ENCODE measurements around the gene AMPD2.
"Not testable (repeated sequence)": the region's sequence is repeated elsewhere in the genome, so short reads cannot be mapped to it uniquely, and the experiment has no call there.

Gene AMPD2

GRCh38 chr1:109676683-109677381 is 57.2 kb downstream of the AMPD2 start:
- not testable (repeated sequence) for H3K79me2 ChIP-seq (ENCODE audit: insufficient read depth, low read length); H3K9me2 ChIP-seq (replicated peaks; ENCODE audit: insufficient read depth, low read length); H3K27me3 ChIP-seq (ENCODE audit: low read length); H2AFZ ChIP-seq (ENCODE audit: low read depth, low read length, severe bottlenecking); H3K9ac ChIP-seq (ENCODE audit: low read length); H4K20me1 ChIP-seq (ENCODE audit: low read depth, low read length); H3K36me3 ChIP-seq (ENCODE audit: low read length); H3K4me2 ChIP-seq (ENCODE audit: low read depth, low read length, poor library complexity, severe bottlenecking); H3F3A ChIP-seq (ENCODE audit: insufficient read depth); H3K9me3 ChIP-seq (ENCODE audit: insufficient read depth, low read length); H3K27ac ChIP-seq (ENCODE audit: low read depth, low read length); H3K4me3 ChIP-seq (ENCODE audit: insufficient read depth, low read length, poor library complexity, severe bottlenecking)

DNA sequence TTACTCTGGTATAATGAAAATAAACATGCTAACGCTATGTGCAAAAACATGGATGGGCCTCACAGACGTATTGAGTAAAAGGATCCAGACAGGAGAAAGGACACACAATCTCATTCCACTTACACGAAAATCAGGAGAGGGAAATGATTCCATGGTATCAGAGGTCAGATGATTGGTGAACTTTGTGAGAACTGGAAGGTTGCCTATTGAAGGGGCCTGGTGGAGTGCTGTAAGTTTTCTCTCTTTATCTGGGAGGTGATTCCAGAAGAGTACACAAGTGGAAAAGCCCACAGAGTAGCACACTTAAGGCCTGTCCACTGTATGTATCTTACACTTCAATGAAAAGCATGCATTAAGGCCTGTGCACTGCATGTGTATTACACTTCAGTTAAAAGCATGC is 57.8 kb downstream of the AMPD2 start:
- Histone ChIP-seq H3K9me3 (ENCODE audit: insufficient read depth, low read length) (no peaks in the 10 kb centered on the region), H3K4me2 (ENCODE audit: low read depth, low read length, poor library complexity, severe bottlenecking) (no peak overlapping the region), H4K20me1 (ENCODE audit: low read depth, low read length) (no peaks in the 10 kb centered on the region)

GRCh38 chr1:109678637-109679036 is 59.0 kb downstream of the AMPD2 start:
- H3K79me2 ChIP-seq (ENCODE audit: insufficient read depth, low read length); H3K4me2 ChIP-seq (ENCODE audit: low read depth, low read length, poor library complexity, severe bottlenecking); H3K27ac ChIP-seq (ENCODE audit: low read depth, low read length); H3K9me3 ChIP-seq (ENCODE audit: insufficient read depth, low read length); H3K9me2 ChIP-seq (replicated peaks; ENCODE audit: insufficient read depth, low read length); H3K4me3 ChIP-seq (ENCODE audit: insufficient read depth, low read length, poor library complexity, severe bottlenecking); H3K36me3 ChIP-seq (ENCODE audit: low read length); H3K9ac ChIP-seq (ENCODE audit: low read length); H3F3A ChIP-seq (ENCODE audit: insufficient read depth); H2AFZ ChIP-seq (ENCODE audit: low read depth, low read length, severe bottlenecking); H3K27me3 ChIP-seq (ENCODE audit: low read length); H4K20me1 ChIP-seq (ENCODE audit: low read depth, low read length): not testable (repeated sequence)

More for the DNA sequence above, 57.8 kb downstream of the AMPD2 start:
- Histone ChIP-seq H3K27ac (ENCODE audit: low read depth, low read length) (no peak overlapping the region), H3K27me3 (ENCODE audit: low read length) (no peaks in the 10 kb centered on the region), H3K79me2 (ENCODE audit: insufficient read depth, low read length) (no peaks in the 10 kb centered on the region), H3K9me2 (replicated peaks; ENCODE audit: insufficient read depth, low read length) (no peaks in the 10 kb centered on the region), H3F3A (ENCODE audit: insufficient read depth) (no peaks in the 10 kb centered on the region), H2AFZ (ENCODE audit: low read depth, low read length, severe bottlenecking) (no peak overlapping the region), H3K36me3 (ENCODE audit: low read length) (no peaks in the 10 kb centered on the region), H3K9ac (ENCODE audit: low read length) (no peak overlapping the region), H3K4me3 (ENCODE audit: insufficient read depth, low read length, poor library complexity, severe bottlenecking) (no peak overlapping the region)
- no peak for TF ChIP-seq EZH2phosphoT487 (conservative IDR thresholded peaks at IDR 0.05; ENCODE audit: low read length)
- TF ChIP-seq, protein P1, sequence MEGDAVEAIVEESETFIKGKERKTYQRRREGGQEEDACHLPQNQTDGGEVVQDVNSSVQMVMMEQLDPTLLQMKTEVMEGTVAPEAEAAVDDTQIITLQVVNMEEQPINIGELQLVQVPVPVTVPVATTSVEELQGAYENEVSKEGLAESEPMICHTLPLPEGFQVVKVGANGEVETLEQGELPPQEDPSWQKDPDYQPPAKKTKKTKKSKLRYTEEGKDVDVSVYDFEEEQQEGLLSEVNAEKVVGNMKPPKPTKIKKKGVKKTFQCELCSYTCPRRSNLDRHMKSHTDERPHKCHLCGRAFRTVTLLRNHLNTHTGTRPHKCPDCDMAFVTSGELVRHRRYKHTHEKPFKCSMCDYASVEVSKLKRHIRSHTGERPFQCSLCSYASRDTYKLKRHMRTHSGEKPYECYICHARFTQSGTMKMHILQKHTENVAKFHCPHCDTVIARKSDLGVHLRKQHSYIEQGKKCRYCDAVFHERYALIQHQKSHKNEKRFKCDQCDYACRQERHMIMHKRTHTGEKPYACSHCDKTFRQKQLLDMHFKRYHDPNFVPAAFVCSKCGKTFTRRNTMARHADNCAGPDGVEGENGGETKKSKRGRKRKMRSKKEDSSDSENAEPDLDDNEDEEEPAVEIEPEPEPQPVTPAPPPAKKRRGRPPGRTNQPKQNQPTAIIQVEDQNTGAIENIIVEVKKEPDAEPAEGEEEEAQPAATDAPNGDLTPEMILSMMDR (IDR thresholded peaks at IDR 0.05; ENCODE audit: insufficient read depth, low read length, poor library complexity, severe bottlenecking) = no peak

All from SU-DHL-6 (cell line).